HG02798 (cell line): Measurements from ENCODE around the gene UTP25.
"Not testable (repeated sequence)": the region's sequence is repeated elsewhere in the genome, so short reads cannot be mapped to it uniquely, and the experiment has no call there.

ENCODE experiments used
- ATAC-seq: cut with Tn5 transposase; IDR thresholded peaks from one replicate; pipeline ENCODE4 v1.9.1; 2021; ENCODE audit warnings: mild to moderate bottlenecking; ENCODE audit not compliant: unreplicated experiment, poor library complexity

UTP25 gene

DNA sequence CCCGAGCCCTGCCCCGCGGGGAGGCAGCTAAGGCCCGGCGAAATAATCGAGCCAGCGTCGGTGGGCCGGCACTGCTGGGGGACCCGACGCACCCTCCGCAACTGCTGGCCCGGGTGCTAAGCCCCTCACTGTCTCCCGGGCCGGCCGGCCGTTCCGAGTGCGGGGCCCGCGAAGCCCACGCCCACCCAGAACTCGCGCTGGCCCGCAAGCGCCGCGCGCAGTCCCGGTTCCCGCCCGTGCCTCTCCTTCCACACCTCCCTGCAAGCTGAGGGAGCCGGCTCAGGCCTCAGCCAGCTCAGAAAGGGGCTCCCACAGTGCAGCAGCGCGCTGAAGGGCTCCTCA is 61.3 kb downstream of the UTP25 start:
- ATAC-seq = no peak

DNA sequence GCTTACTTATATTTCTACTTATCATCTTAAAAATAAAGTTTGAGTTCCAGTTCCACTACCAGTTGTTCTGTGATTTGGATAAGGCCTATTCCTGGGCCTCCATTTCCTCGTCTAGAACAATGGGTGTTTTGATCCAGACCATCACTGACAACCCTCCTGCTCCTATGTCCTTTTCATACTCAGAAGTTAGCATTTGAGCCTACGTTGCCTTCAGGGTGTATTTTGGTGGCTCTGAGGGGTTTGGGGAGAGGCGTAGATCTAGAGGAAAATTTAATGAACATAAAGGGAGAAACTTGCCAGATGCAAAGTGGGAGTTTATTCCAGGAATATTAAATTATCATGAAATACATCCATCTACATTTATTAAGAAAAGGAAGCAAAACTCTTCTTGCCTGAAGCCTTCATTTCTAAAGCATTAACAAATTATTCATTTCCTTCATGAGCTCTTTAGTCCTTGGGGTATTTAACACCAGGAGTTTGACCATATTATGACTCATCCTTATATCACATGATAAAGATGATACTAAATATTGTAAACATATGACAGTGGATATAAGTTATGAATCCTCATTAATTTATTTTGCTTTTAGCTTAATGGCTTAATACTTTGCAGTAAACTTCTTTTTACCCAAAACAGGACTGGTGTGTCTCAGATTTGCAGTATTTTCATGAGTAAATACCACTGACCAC is 63.0 kb downstream of the UTP25 start:
- no peak for ATAC-seq

DNA sequence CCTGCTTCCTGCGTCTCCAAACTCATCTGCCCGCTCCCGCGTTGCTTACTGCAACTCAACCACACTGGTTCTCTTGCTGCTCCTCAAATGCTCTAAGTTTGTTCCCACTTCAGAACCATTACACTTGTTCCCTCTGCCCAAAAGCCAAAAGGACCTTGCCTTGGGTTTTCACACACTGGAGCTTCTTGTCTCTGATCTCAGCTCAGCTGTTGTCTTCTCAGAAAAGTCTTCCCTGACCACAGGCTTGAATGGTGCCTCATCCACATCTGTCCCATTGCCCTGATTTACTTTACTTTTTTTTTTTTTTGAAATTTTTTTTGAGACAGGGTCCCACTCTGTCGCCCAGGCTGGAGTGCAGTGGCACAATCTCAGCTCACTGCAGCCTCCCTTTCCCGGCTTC is 66.0 kb downstream of the UTP25 start:
- no peak for ATAC-seq

DNA sequence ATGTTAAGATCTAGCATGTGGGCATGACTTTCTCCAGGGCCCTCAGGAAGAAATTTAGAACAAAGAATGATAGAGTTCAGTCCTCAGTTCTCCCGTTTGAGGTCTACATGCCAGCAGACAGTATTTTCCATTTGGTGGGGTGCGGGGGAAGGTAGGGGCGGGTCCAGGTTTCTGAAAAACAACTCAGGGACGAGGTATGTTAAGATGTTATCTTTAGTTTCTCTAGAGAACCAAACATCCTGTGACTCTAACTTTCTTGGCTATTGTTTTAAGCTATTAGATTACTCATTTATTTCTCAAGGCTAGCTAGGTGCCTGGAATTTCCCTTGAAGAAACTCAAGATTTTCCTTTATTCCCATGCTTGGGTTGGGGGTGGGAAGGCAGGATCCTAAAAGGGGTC is 67.9 kb downstream of the UTP25 start:
- ATAC-seq = no peak

DNA sequence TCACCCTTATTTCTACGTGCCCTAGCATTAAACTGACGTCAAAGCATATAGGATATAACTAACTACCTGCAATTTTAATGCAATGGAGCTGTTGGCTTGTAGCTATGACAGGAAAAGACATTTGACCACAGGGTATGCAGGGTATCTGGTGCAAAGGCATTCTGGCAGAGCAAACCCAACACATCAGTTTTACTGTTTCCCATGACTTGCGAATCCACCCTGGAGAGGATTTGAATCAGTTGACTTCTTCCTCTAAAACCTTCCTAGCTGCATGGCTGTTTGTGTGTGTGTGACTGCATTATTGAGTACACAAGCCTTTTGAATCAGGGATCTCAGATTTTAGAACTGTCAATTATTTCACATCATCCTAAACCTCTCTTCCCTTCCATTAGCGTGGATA is 68.6 kb downstream of the UTP25 start:
- ATAC-seq = no peak

DNA sequence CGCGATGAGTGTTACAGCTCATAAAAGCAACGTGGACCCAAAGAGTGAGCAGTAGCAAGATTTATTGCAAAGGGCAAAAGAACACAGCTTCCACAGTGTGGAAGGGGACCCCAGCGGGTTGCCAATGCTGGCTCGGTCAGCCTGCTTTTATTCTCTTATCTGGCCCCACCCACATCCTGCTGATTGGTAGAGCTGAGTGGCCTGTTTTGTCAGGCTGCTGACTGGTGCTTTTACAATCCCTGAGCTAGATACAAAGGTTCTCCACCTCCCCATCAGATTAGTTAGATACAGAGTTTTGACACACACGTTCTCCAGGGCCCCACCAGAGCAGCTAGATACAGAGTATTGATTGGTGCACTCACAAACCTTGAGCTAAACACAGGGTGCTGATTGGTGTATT is 70.5 kb downstream of the UTP25 start:
- not testable (repeated sequence) for ATAC-seq

DNA sequence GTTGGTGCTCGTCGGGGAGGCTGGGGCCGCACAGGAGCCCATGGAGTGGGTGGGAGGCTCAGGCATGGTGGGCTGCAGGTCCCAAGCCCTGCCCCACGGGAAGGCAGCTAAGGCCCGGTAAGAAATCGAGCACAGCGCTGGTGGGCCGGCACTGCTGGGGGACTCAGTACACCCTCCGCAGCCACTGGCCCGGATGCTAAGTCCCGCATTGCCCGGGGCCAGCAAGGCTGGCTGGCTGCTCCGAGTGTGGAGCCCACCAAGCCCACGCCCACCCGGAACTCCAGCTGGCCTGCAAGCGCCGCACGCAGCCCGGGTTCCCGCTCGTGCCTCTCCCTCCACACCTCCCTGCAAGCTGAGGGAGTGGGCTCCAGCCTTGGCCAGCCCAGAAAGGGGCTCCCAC is 71.1 kb downstream of the UTP25 start:
- ATAC-seq = not testable (repeated sequence)

DNA sequence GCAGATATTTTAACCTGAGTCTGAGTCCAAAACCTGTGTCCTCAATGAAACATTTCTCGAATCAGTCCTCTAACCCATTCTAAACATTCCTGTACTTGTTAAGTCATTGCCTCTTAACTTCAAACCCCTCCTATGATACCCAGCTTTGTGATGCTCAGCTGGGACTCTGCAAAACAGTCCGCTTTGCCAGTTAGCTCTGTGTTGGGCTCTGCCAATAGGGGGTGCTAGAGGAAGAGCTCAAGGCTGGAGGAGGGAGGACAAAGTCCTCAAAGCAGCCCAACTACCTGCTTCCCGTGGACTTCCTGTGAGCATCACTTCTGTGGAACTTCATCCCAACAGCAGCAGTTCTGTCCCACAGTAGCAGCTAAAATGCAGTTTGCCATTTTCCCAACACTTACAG is 72.2 kb downstream of the UTP25 start:
- no peak for ATAC-seq

DNA sequence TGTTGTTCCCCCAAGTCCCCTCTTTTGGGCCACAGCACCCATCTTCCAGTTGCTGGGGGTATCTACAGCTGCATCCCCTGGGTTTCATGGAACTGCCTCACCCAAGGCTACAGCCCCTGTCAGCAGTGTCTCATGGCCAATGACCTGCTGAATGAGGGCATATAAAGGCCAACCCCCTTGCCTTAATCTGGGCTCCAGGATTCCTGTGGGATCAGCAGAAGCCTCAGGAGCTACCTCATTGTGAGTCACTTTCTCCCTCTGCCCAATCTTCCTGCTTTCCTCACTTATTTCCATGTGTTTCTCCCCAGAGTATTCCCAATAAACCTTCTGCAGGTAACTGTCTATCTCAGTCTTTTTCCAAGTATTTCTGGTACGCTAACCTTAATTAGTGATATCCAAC is 73.0 kb downstream of the UTP25 start:
- ATAC-seq = no peak

DNA sequence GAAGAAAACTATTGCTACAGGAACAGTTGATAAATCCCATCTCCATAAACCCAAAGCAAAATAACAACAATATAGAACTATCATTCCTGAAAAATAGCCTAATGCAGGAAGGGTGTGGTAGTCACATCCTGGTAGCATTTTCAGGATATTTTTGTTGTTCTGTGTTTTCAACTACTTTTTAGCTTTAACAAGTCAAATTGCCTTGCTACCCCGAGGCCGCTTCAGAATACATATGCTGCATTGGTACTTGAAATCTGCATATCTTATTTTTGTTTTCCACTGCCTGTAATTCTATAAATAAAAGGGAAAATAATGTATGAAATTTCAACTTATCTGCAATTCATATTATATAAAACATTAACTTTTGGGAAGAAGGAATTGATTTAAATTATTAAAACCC is 73.4 kb downstream of the UTP25 start:
- ATAC-seq = no peak

DNA sequence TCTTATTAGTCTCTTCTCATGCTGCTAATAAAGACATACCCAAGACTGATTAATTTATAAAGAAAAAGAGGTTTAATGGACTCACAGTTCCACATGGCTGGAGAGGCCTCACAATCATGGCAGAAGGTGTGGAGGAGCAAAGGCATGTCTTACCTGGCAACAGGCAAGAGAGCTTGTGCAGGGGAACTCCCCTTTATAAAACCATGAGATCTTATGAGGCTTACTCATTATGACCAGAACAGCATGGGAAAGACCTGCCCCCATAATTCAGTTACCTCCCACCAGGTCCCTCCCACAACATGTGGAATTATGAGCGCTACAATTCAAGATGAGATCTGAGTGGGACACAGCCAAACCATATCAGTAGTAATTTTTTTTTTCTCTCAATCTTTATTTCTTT is 77.0 kb downstream of the UTP25 start:
- ATAC-seq = not testable (repeated sequence)
